Endothelial cell of hepatic sinusoid (primary cell): ENCODE results near the gene NECTIN1.

Experiments
- in situ Hi-C: cut with HindIII; loops from 2 replicates; pipeline ENCODE4 v1.10.0; 2017; ENCODE audit warnings: low sequenced_read_pairs

NECTIN1 gene

GRCh38 chr11:119679346-119679745 is 49.7 kb downstream of the NECTIN1 start:
- in situ Hi-C loops, result no loop called here

- in situ Hi-C loops, result no loop called here
These were observed 50.6 kb downstream of the NECTIN1 start for GRCh38 chr11:119678351-119678750.

- in situ Hi-C loops, result no loop called here
These were observed 51.2 kb downstream of the NECTIN1 start for GRCh38 chr11:119677840-119678239.

- in situ Hi-C loops, result no loop called here
These were observed 52.5 kb downstream of the NECTIN1 start for GRCh38 chr11:119676461-119677020.

GRCh38 chr11:119673759-119674336 is 55.2 kb downstream of the NECTIN1 start:
- in situ Hi-C loops, result no loop called here

GRCh38 chr11:119673052-119673758 is 55.8 kb downstream of the NECTIN1 start:
- in situ Hi-C loops, result no loop called here

GRCh38 chr11:119672597-119672996 is 56.4 kb downstream of the NECTIN1 start:
- in situ Hi-C loops, result no loop called here

- in situ Hi-C loops, result no loop called here
These were observed 57.4 kb downstream of the NECTIN1 start for GRCh38 chr11:119671561-119672015.

GRCh38 chr11:119671051-119671450 is 57.9 kb downstream of the NECTIN1 start:
- in situ Hi-C loops, result no loop called here

- in situ Hi-C loops, result loop anchor here (5.0 to 10.0 kb wide), 5 partner anchors 45 to 438 kb away; no protein-coding TSS in a partner anchor
These were observed 59.5 kb downstream of the NECTIN1 start for GRCh38 chr11:119669487-119669886.

GRCh38 chr11:119668676-119669075 is 60.3 kb downstream of the NECTIN1 start:
- in situ Hi-C loops, result loop anchor here (5.0 to 10.0 kb wide), 5 partner anchors 46 to 439 kb away; no protein-coding TSS in a partner anchor

GRCh38 chr11:119666463-119667131 is 62.4 kb downstream of the NECTIN1 start:
- in situ Hi-C loops, result loop anchor here (5.0 to 10.0 kb wide), 5 partner anchors 48 to 441 kb away; no protein-coding TSS in a partner anchor

GRCh38 chr11:119666061-119666460 is 62.9 kb downstream of the NECTIN1 start:
- in situ Hi-C loops, result loop anchor here (5.0 to 10.0 kb wide), 5 partner anchors 49 to 441 kb away; no protein-coding TSS in a partner anchor

GRCh38 chr11:119664701-119665420 is 64.1 kb downstream of the NECTIN1 start:
- in situ Hi-C loops, result loop anchor here (5.0 to 10.0 kb wide), 5 partner anchors 48 to 442 kb away; no protein-coding TSS in a partner anchor

GRCh38 chr11:119664063-119664572 is 64.9 kb downstream of the NECTIN1 start:
- in situ Hi-C loops, result loop anchor here (10.0 kb wide), 2 partner anchors 51 to 91 kb away; no protein-coding TSS in a partner anchor

- in situ Hi-C loops, result loop anchor here (10.0 kb wide), 2 partner anchors 52 to 92 kb away; no protein-coding TSS in a partner anchor
These were observed 65.7 kb downstream of the NECTIN1 start for GRCh38 chr11:119663279-119663678.

- in situ Hi-C loops, result loop anchor here (10.0 kb wide), 2 partner anchors 54 to 94 kb away; no protein-coding TSS in a partner anchor
These were observed 67.8 kb downstream of the NECTIN1 start for GRCh38 chr11:119661226-119661625.

GRCh38 chr11:119659971-119660723 is 68.9 kb downstream of the NECTIN1 start:
- in situ Hi-C loops, result loop anchor here (10.0 kb wide), 2 partner anchors 55 to 95 kb away; no protein-coding TSS in a partner anchor
